ENCODE measurements around the gene CDHR1.

GRCh38 chr10:84152769-84153168, 41.6 kb upstream of the CDHR1 start:
- TF ChIP-seq POLR2AphosphoS5 (IDR thresholded peaks at IDR 0.05; ENCODE audit: borderline replicate concordance, low read depth, low read length) (no peak), EZH2 (IDR thresholded peaks at IDR 0.05) (no peak), FOXP2 (optimal IDR thresholded peaks at IDR 0.05; ENCODE audit: control extremely low read depth, extremely low read length, insufficient read depth) (no peak)

Measured in SK-N-MC (cell line).